GM21786 (cell line): Measurements from ENCODE around the gene TRAF7.

Source experiments
- ATAC-seq: cut with Tn5 transposase; IDR thresholded peaks from one replicate; pipeline ENCODE4 v1.9.1; 2021; ENCODE audit not compliant: unreplicated experiment

The TRAF7 gene

GRCh38 chr16:2147378-2147777, 8.2 kb upstream of the TRAF7 start:
- ATAC-seq, result no peak

- no peak for ATAC-seq
Measured at GRCh38 chr16:2147981-2148671, 7.5 kb upstream of the TRAF7 start, which contains the start of gene RAB26. RAB26 (plus strand) TSS chr16:2148625; CDS start chr16:2148784, 159 bp downstream.

GRCh38 chr16:2148714-2149629, 6.6 kb upstream of the TRAF7 start:
- ATAC-seq, result no peak

GRCh38 chr16:2149630-2150417, 5.8 kb upstream of the TRAF7 start:
- no peak for ATAC-seq

GRCh38 chr16:2150418-2151187, 5.0 kb upstream of the TRAF7 start:
- ATAC-seq, result no peak

- ATAC-seq, result no peak
Measured at GRCh38 chr16:2151188-2152091, 4.1 kb upstream of the TRAF7 start.

GRCh38 chr16:2152695-2153506, 2.7 kb upstream of the TRAF7 start:
- no peak for ATAC-seq

- ATAC-seq, result no peak
Measured at GRCh38 chr16:2154533-2155090, 970 bp upstream of the TRAF7 start.

GRCh38 chr16:2155977-2156848, 631 bp downstream of the TRAF7 start:
- no peak for ATAC-seq

GRCh38 chr16:2156849-2157224, 1.3 kb downstream of the TRAF7 start:
- ATAC-seq, result no peak

- no peak for ATAC-seq
Measured at GRCh38 chr16:2157480-2158261, 2.1 kb downstream of the TRAF7 start.

GRCh38 chr16:2158262-2158638, 2.7 kb downstream of the TRAF7 start:
- ATAC-seq, result no peak

GRCh38 chr16:2159175-2159838, 3.7 kb downstream of the TRAF7 start:
- no peak for ATAC-seq

GRCh38 chr16:2160915-2161551, 5.5 kb downstream of the TRAF7 start:
- no peak for ATAC-seq

- no peak for ATAC-seq
Measured at GRCh38 chr16:2161911-2162310, 6.3 kb downstream of the TRAF7 start.

GRCh38 chr16:2162676-2163118, 7.1 kb downstream of the TRAF7 start:
- no peak for ATAC-seq
